HG03521 (cell line): ENCODE measurements around the gene TEKTIP1.
"Not testable (repeated sequence)": the region's sequence is repeated elsewhere in the genome, so short reads cannot be mapped to it uniquely, and the experiment has no call there.

ENCODE experiments used
- ATAC-seq: cut with Tn5 transposase; IDR thresholded peaks from one replicate; pipeline ENCODE4 v1.9.1; 2021; ENCODE audit warnings: mild to moderate bottlenecking, moderate library complexity; ENCODE audit not compliant: unreplicated experiment

The TEKTIP1 gene

GRCh38 chr19:3507371-3508120, 31.4 kb upstream of the TEKTIP1 start:
- ATAC-seq: no peak

GRCh38 chr19:3508121-3508661, 30.8 kb upstream of the TEKTIP1 start:
- not testable (repeated sequence) for ATAC-seq

- ATAC-seq: no peak
Measured at GRCh38 chr19:3508771-3509535, 30.0 kb upstream of the TEKTIP1 start.

GRCh38 chr19:3509566-3509989, 29.4 kb upstream of the TEKTIP1 start:
- no peak for ATAC-seq

- no peak for ATAC-seq
Measured at GRCh38 chr19:3510727-3511126, 28.2 kb upstream of the TEKTIP1 start.

- ATAC-seq: no peak
Measured at GRCh38 chr19:3511506-3512251, 27.3 kb upstream of the TEKTIP1 start.

GRCh38 chr19:3512562-3513228, 26.3 kb upstream of the TEKTIP1 start:
- ATAC-seq: no peak

- ATAC-seq: no peak
Measured at GRCh38 chr19:3513229-3514140, 25.5 kb upstream of the TEKTIP1 start.

- no peak for ATAC-seq
Measured at GRCh38 chr19:3514930-3515329, 24.0 kb upstream of the TEKTIP1 start.

- ATAC-seq: no peak
Measured at GRCh38 chr19:3515891-3516422, 23.0 kb upstream of the TEKTIP1 start.

GRCh38 chr19:3516675-3517207, 22.2 kb upstream of the TEKTIP1 start:
- ATAC-seq: no peak

GRCh38 chr19:3517638-3518037, 21.3 kb upstream of the TEKTIP1 start:
- no peak for ATAC-seq

GRCh38 chr19:3518255-3518654, 20.7 kb upstream of the TEKTIP1 start:
- ATAC-seq: no peak

GRCh38 chr19:3518659-3519058, 20.3 kb upstream of the TEKTIP1 start:
- no peak for ATAC-seq

- no peak for ATAC-seq
Measured at GRCh38 chr19:3519126-3519525, 19.8 kb upstream of the TEKTIP1 start.

GRCh38 chr19:3520166-3521103, 18.5 kb upstream of the TEKTIP1 start:
- no peak for ATAC-seq

GRCh38 chr19:3521104-3521445, 17.9 kb upstream of the TEKTIP1 start:
- no peak for ATAC-seq
